PC-9 (cell line): ENCODE measurements around the gene VENTX. TPM values are rescaled to one million over a fixed set of nuclear protein-coding genes. Genes with fewer than 3 reads are reported as not detected.
"Not testable (repeated sequence)": the region's sequence is repeated elsewhere in the genome, so short reads cannot be mapped to it uniquely, and the experiment has no call there.

Experiments
- BruUV-seq: library from RNA; stranded (reverse); fragments of 400-500 nt; replicated peaks from 2 replicates; lab custom pipeline; 2021; lab: Mats Ljungman, UMichigan
- CTCF ChIA-PET: fragments of 300-600 bp; sonication (Branson Sonifier 250); formaldehyde crosslinking; loops from one replicate; lab custom pipeline; 2022; ENCODE audit warnings: antibody characterized with exemption; lab: Charles Lee
- POLR2A ChIA-PET: fragments of 300-600 bp; sonication (Branson Sonifier 250); formaldehyde crosslinking; loops from one replicate; lab custom pipeline; 2022; ENCODE audit warnings: antibody characterized with exemption; ENCODE audit not compliant: unreplicated experiment; lab: Charles Lee
- DNase-seq, 2 experiments: peaks; one replicate each; pipeline versions ENCODE4 v3.0.0 to v3.0.0-alpha.2; 2015 to 2022; ENCODE audit warnings: mixed read lengths in 1 of 2
- H2AFZ ChIP-seq: fragments of 200-600 bp; sonication (generic); 2 replicates; pipeline ENCODE4 v1.8.1; 2017; ENCODE audit warnings: antibody characterized with exemption
- H3F3A ChIP-seq: fragments of 200-600 bp; sonication (generic); 2 replicates; pipeline ENCODE4 v1.8.1; 2017; ENCODE audit warnings: antibody characterized with exemption, mild to moderate bottlenecking, low read depth; ENCODE audit not compliant: insufficient read depth
- H3K27ac ChIP-seq: fragments of 200-600 bp; sonication (generic); 2 replicates; pipeline ENCODE4 v1.6.1; 2016; ENCODE audit warnings: mixed run types
- H3K27me3 ChIP-seq: fragments of 200-600 bp; sonication (generic); 2 replicates; pipeline ENCODE4 v1.6.1; 2016; ENCODE audit warnings: low read depth, mixed run types; ENCODE audit not compliant: insufficient read depth
- H3K36me3 ChIP-seq: fragments of 200-600 bp; sonication (generic); 2 replicates; pipeline ENCODE4 v1.6.1; 2016; ENCODE audit warnings: low read depth, mixed run types
- H3K4me1 ChIP-seq: fragments of 200-600 bp; sonication (generic); replicated peaks from 2 replicates; pipeline ENCODE4 v1.6.1; 2016; ENCODE audit warnings: mixed run types; ENCODE audit not compliant: insufficient read depth
- H3K4me2 ChIP-seq: fragments of 200-600 bp; sonication (generic); 2 replicates; pipeline ENCODE4 v1.6.1; 2017; ENCODE audit warnings: mixed run types
- H3K4me3 ChIP-seq: fragments of 200-600 bp; sonication (generic); 2 replicates; pipeline ENCODE4 v1.6.1; 2016; ENCODE audit warnings: mixed run types
- H3K79me2 ChIP-seq: fragments of 200-600 bp; sonication (generic); 2 replicates; pipeline ENCODE4 v1.6.1; 2017; ENCODE audit warnings: low read depth, mixed run types
- H3K9me2 ChIP-seq: fragments of 200-600 bp; sonication (generic); 2 replicates; pipeline ENCODE4 v1.8.1; 2017; ENCODE audit warnings: mild to moderate bottlenecking; ENCODE audit not compliant: insufficient read depth
- H3K9me3 ChIP-seq: fragments of 200-600 bp; sonication (generic); 2 replicates; pipeline ENCODE4 v1.8.1; 2016; ENCODE audit warnings: low read depth; ENCODE audit not compliant: insufficient read depth
- H4K20me1 ChIP-seq: fragments of 200-600 bp; sonication (generic); 2 replicates; pipeline ENCODE4 v1.8.1; 2017; ENCODE audit not compliant: insufficient read depth
- CTCF ChIP-seq: fragments of 200-600 bp; sonication (generic); conservative IDR thresholded peaks from 2 replicates; pipeline ENCODE4 v1.6.1; 2017; ENCODE audit warnings: mixed run types, antibody characterized with exemption, mild to moderate bottlenecking, moderate library complexity
- EZH2 ChIP-seq: fragments of 200-600 bp; sonication (generic); IDR thresholded peaks from 2 replicates; pipeline ENCODE4 v1.8.0; 2017; ENCODE audit warnings: antibody characterized with exemption, low read depth
- intact Hi-C: fragments of 100-400 bp; cut with micrococcal nuclease; formaldehyde crosslinking; loops from one replicate; pipeline ENCODE4 v1.10.0; 2022; ENCODE audit not compliant: unreplicated experiment
- total RNA-seq: library from RNA; stranded (reverse); gene quantifications from 2 replicates; pipeline ENCODE4 v1.2.3, GENCODE V29; 2021

Gene VENTX
- total RNA-seq, 1 experiment from 2014 or later, result not detected

GRCh38 chr10:133219782-133220181, 17.9 kb upstream of the VENTX start:
- no peaks in the 10 kb centered on the region for H3F3A ChIP-seq
- H3K9me2 ChIP-seq, result no peaks in the 10 kb centered on the region
- peaks cover 33% of the 10 kb centered on the region for H3K27me3 ChIP-seq
- no peaks in the 10 kb centered on the region for H3K36me3 ChIP-seq
- no peak for DNase-seq
- H3K79me2 ChIP-seq, result no peaks in the 10 kb centered on the region
- ChIA-PET CTCF (no interaction called here), POLR2A (no interaction called here)
- no peaks in the 10 kb centered on the region for H3K9me3 ChIP-seq
- H3K27ac ChIP-seq, result no peak overlapping the region
- no peak overlapping the region for H3K4me2 ChIP-seq
- no peak overlapping the region for H2AFZ ChIP-seq
- intact Hi-C loops, result loop anchor here (10.0 kb wide), 1 partner anchor 65 kb away; no protein-coding TSS in a partner anchor
- TF ChIP-seq CTCF (no peak), EZH2 (no peak)
- no TSS peak for BruUV-seq
- no peaks in the 10 kb centered on the region for H4K20me1 ChIP-seq
- no peaks in the 10 kb centered on the region for H3K4me1 ChIP-seq
- H3K4me3 ChIP-seq, result no peak overlapping the region

GRCh38 chr10:133221331-133221730, 16.3 kb upstream of the VENTX start:
- TF ChIP-seq CTCF, result no peak
- no peak for TF ChIP-seq EZH2
- DNase-seq, result no peak
- Histone ChIP-seq H3K9me2 (no peaks in the 10 kb centered on the region), H3F3A (no peaks in the 10 kb centered on the region), H3K27ac (no peak overlapping the region), H3K9me3 (no peaks in the 10 kb centered on the region), H2AFZ (no peak overlapping the region), H3K36me3 (no peaks in the 10 kb centered on the region), H3K4me2 (no peak overlapping the region), H3K79me2 (no peaks in the 10 kb centered on the region), H4K20me1 (no peaks in the 10 kb centered on the region), H3K4me1 (no peaks in the 10 kb centered on the region), H3K4me3 (no peak overlapping the region), H3K27me3 (peaks cover 36% of the 10 kb centered on the region)
- intact Hi-C loops, result loop anchor here (10.0 kb wide), 1 partner anchor 63 kb away; no protein-coding TSS in a partner anchor
- ChIA-PET CTCF (no interaction called here), POLR2A (no interaction called here)
- BruUV-seq, result no TSS peak

- H3K4me3 ChIP-seq, H3K9me2 ChIP-seq, H3K27ac ChIP-seq, H3K4me2 ChIP-seq, H3K4me1 ChIP-seq, DNase-seq, H3K79me2 ChIP-seq, H3F3A ChIP-seq, BruUV-seq, H4K20me1 ChIP-seq, CTCF ChIA-PET, POLR2A ChIA-PET, H2AFZ ChIP-seq, H3K36me3 ChIP-seq, H3K9me3 ChIP-seq: not testable (repeated sequence)
- intact Hi-C loops, result loop anchor here (10.0 kb wide), 1 partner anchor 63 kb away; no protein-coding TSS in a partner anchor
- peaks cover 34% of the 10 kb centered on the region for H3K27me3 ChIP-seq
Measured at GRCh38 chr10:133221756-133222155, 15.9 kb upstream of the VENTX start.

GRCh38 chr10:133224076-133224475, 13.6 kb upstream of the VENTX start:
- no TSS peak for BruUV-seq
- DNase-seq, result no peak

More at GRCh38 chr10:133224076-133224475, 13.6 kb upstream of the VENTX start:
- ChIA-PET CTCF (no interaction called here), POLR2A (no interaction called here)
- intact Hi-C loops, result loop anchor here (10.0 kb wide), 1 partner anchor 61 kb away; no protein-coding TSS in a partner anchor
- no peaks in the 10 kb centered on the region for H3K36me3 ChIP-seq
- H3K27me3 ChIP-seq, result peaks cover 43% of the 10 kb centered on the region
- H3K4me3 ChIP-seq, result no peak overlapping the region
- H2AFZ ChIP-seq, result no peak overlapping the region
- no peaks in the 10 kb centered on the region for H3F3A ChIP-seq
- H4K20me1 ChIP-seq, result no peaks in the 10 kb centered on the region
- no peaks in the 10 kb centered on the region for H3K9me3 ChIP-seq
- no peaks in the 10 kb centered on the region for H3K4me1 ChIP-seq
- H3K9me2 ChIP-seq, result no peaks in the 10 kb centered on the region
- H3K27ac ChIP-seq, result no peak overlapping the region
- no peaks in the 10 kb centered on the region for H3K79me2 ChIP-seq
- no peak for TF ChIP-seq CTCF
- no peak for TF ChIP-seq EZH2
- no peak overlapping the region for H3K4me2 ChIP-seq
